ENCODE measurements around the gene CD7.
A peak's percentile ranks its signal among the peaks of the same experiment; 100 is the strongest.

The CD7 gene

GRCh38 chr17:82277851-82278250 lies 39.6 kb downstream of the CD7 start:
- DNase-seq, result no peak

- no peak for DNase-seq
Observed at GRCh38 chr17:82276938-82277337, 40.5 kb downstream of the CD7 start.

GRCh38 chr17:82275326-82275725 lies 42.1 kb downstream of the CD7 start:
- no peak for DNase-seq

GRCh38 chr17:82274134-82275020 lies 43.0 kb downstream of the CD7 start:
- no peak for DNase-seq

- peak; percentile 89 to 93 for DNase-seq
Observed at GRCh38 chr17:82273327-82274133, 43.9 kb downstream of the CD7 start, which contains the start of gene CSNK1D. CSNK1D (minus strand) TSS chr17:82273700; CDS start chr17:82273381, 319 bp downstream.

- peak; percentile 52 to 59 for DNase-seq
Observed at GRCh38 chr17:82272495-82273326, 44.7 kb downstream of the CD7 start.

GRCh38 chr17:82271401-82271800 lies 46.0 kb downstream of the CD7 start:
- DNase-seq, result no peak

- no peak for DNase-seq
Observed at GRCh38 chr17:82270651-82271050, 46.8 kb downstream of the CD7 start.

GRCh38 chr17:82269882-82270500 lies 47.4 kb downstream of the CD7 start:
- peak in 1 of 2 donors; percentile 20 for DNase-seq

GRCh38 chr17:82269138-82269881 lies 48.1 kb downstream of the CD7 start:
- DNase-seq, result no peak

- peak; percentile 25 to 60 for DNase-seq
Observed at GRCh38 chr17:82267575-82268379, 49.6 kb downstream of the CD7 start.

- no peak for DNase-seq
Observed at GRCh38 chr17:82266142-82266541, 51.3 kb downstream of the CD7 start.

Data from CD4-positive, alpha-beta T cell treated with Interferon alpha-2 for 1 hour (primary cell).